Thyroid gland (tissue), 4 donors: Measurements from ENCODE around the gene MLF2.

ENCODE experiments used
- CTCF ChIP-seq, 6 experiments: fragments of 200-600 bp in 3 of 6; fragments of 450-650 bp in 3 of 6; sonication (generic) in 3 of 6; IDR thresholded peaks; one replicate each; pipeline ENCODE4 v1.5.1; 2016 to 2019; ENCODE audit warnings: antibody characterized with exemption in 6 of 6, mild to moderate bottlenecking in 2 of 6, inconsistent platforms in 1 of 6, moderate library complexity in 1 of 6
- POLR2A ChIP-seq, 2 donors: fragments of 450-650 bp; IDR thresholded peaks; one replicate each; pipeline ENCODE4 v1.6.1; 2017; ENCODE audit warnings: antibody characterized with exemption in 2 of 2, mild to moderate bottlenecking in 2 of 2, moderate library complexity in 1 of 2

GRCh38 chr12:6699989-6700645, 52.8 kb downstream of the MLF2 start:
- TF ChIP-seq POLR2A (IDR thresholded peaks at IDR 0.05) = no peak
- no peak for TF ChIP-seq CTCF (IDR thresholded peaks at IDR 0.05)
